Endothelial cell of umbilical vein (primary cell): ENCODE data around the gene PRMT2.

Experiments used
- POLR2A ChIP-seq: IDR thresholded peaks from 2 replicates; pipeline ENCODE4 v1.6.1; 2012; ENCODE audit warnings: low read depth, mild to moderate bottlenecking, control low read depth, low read length
- TF ChIP-seq, protein P1 (sequence below), 2 donors: IDR thresholded peaks; 1 replicate in 1 of 2; 2 replicates in 1 of 2; pipeline ENCODE4 v1.5.1; 2011; ENCODE audit warnings: low read length in 2 of 2, mild to moderate bottlenecking in 2 of 2, moderate library complexity in 2 of 2, control low read depth in 1 of 2, inconsistent platforms in 1 of 2, low read depth in 1 of 2; ENCODE audit not compliant: insufficient read depth in 1 of 2; ENCODE audit errors: extremely low read depth in 1 of 2

DNA sequence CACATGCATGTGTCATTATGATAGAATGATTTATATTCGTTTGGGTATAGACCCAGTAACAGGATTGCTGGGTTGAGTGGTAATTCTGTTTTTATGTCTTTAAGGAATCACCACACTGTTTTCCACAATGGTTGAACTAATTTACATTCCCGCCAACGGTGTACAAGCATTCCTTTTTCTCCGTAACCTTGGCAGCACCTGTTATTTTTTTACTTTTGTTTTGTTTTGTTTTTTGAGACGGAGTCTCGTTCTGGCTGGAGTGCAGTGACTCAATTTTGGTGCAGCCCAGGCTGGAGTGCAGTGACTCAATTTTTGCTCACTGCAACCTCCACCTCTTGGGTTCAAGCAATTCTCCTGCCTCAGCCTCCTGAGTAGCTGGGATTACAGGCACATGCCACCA is 22.1 kb upstream of the PRMT2 start:
- TF ChIP-seq POLR2A: no peak
- TF ChIP-seq, protein P1, sequence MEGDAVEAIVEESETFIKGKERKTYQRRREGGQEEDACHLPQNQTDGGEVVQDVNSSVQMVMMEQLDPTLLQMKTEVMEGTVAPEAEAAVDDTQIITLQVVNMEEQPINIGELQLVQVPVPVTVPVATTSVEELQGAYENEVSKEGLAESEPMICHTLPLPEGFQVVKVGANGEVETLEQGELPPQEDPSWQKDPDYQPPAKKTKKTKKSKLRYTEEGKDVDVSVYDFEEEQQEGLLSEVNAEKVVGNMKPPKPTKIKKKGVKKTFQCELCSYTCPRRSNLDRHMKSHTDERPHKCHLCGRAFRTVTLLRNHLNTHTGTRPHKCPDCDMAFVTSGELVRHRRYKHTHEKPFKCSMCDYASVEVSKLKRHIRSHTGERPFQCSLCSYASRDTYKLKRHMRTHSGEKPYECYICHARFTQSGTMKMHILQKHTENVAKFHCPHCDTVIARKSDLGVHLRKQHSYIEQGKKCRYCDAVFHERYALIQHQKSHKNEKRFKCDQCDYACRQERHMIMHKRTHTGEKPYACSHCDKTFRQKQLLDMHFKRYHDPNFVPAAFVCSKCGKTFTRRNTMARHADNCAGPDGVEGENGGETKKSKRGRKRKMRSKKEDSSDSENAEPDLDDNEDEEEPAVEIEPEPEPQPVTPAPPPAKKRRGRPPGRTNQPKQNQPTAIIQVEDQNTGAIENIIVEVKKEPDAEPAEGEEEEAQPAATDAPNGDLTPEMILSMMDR (IDR thresholded peaks at IDR 0.05; ENCODE audit: extremely low read depth in 1 of 2, insufficient read depth in 1 of 2, low read depth in 1 of 2, low read length in 2 of 2): no peak
